Small intestine (tissue), 16 donors: Measurements from ENCODE around the gene PPWD1. TPM values are rescaled to one million over a fixed set of nuclear protein-coding genes. Genes with fewer than 3 reads are reported as not detected.
A peak's percentile ranks its signal among the peaks of the same experiment; 100 is the strongest.

Experiments used
- DNase-seq, 2 donors: peaks; one replicate each; pipeline versions ENCODE4 v3.0.0 to v3.0.0-alpha.2; 2013
- FAIRE-seq: peaks from 2 replicates; lab custom pipeline; 2012; peaks lifted over from hg19 to GRCh38; lab: Jason Lieb, UNC
- H3K27ac ChIP-seq, 3 donors: one replicate each; pipeline ENCODE4 v1.5.1; 2013; ENCODE audit warnings: low read length in 2 of 3, mild to moderate bottlenecking in 2 of 3, control low read depth in 1 of 3, inconsistent platforms in 1 of 3, low read depth in 1 of 3, moderate library complexity in 1 of 3
- H3K27me3 ChIP-seq, 3 donors: one replicate each; pipeline ENCODE4 v1.6.1; 2013; ENCODE audit warnings: low read length in 3 of 3, inconsistent platforms in 1 of 3; ENCODE audit not compliant: control insufficient read depth in 3 of 3, insufficient read depth in 3 of 3
- H3K36me3 ChIP-seq, 3 donors: one replicate each; pipeline ENCODE4 v1.6.1; 2013; ENCODE audit warnings: low read length in 3 of 3, inconsistent platforms in 1 of 3, low read depth in 1 of 3, mild to moderate bottlenecking in 1 of 3, moderate library complexity in 1 of 3; ENCODE audit not compliant: control insufficient read depth in 3 of 3, insufficient read depth in 2 of 3
- H3K4me1 ChIP-seq, 3 donors: one replicate each; pipeline ENCODE4 v1.6.1; 2013; ENCODE audit warnings: low read length in 2 of 3, inconsistent platforms in 1 of 3, low read depth in 1 of 3, mild to moderate bottlenecking in 1 of 3, moderate library complexity in 1 of 3; ENCODE audit not compliant: control insufficient read depth in 3 of 3, insufficient read depth in 2 of 3
- H3K4me3 ChIP-seq, 3 donors: one replicate each; pipeline ENCODE4 v1.5.1; 2013; ENCODE audit warnings: low read length in 3 of 3, control low read depth in 1 of 3, inconsistent platforms in 1 of 3, low read depth in 1 of 3, mild to moderate bottlenecking in 1 of 3, moderate library complexity in 1 of 3
- H3K9me3 ChIP-seq, 2 donors: one replicate each; pipeline ENCODE4 v1.6.1; 2013; ENCODE audit warnings: low read depth in 1 of 2, low read length in 1 of 2; ENCODE audit not compliant: control insufficient read depth in 2 of 2, insufficient read depth in 1 of 2
- WGBS, 3 donors: extraction: QIAGEN DNeasy Blood & Tissue Kit; methylation state at CpG; one replicate each; pipeline ENCODE4 v1.1.7; 2013; 5-methylcytosine and 5-hydroxymethylcytosine counted together
- long read RNA-seq, 10 donors: transcript quantifications; one replicate each; lab custom pipeline, GENCODE V29; 2026
- polyA plus RNA-seq, 4 donors: library from polyadenylated mRNA; stranded (reverse) in 3 of 4; unstranded in 1 of 4; fragments of 200-250 nt in 3 of 4; fragments of 120-200 nt in 1 of 4; gene quantifications; one replicate each; pipeline versions ENCODE4 v1.2.1 to v1.2.3, GENCODE V29; 2013
- donor health status: healthy with polysubstance abuse.
- donor health status: control.
- donor health status: control.
- donor health status: Bipolar disorder and iron deficiency.
- donor health status: healthy.

The PPWD1 gene
- 10 to 100 TPM; 16.2 to 69.3 (median 18.3) TPM for polyA plus RNA-seq
- long read RNA-seq, donor 1, transcript PPWD1-206 (2 exons, 838 nt), result minor isoform, 9 of 64 reads
- long read RNA-seq, donor 1, transcript PPWD1-201 (11 exons, 2,166 nt), result major isoform, 12 of 64 reads
- long read RNA-seq, donor 1, partial matches to known transcripts, result 36 of 64 reads
- long read RNA-seq, donor 1, other reads (novel, unspliced or antisense), result 0 of 64 reads
- long read RNA-seq, donor 2, partial matches to known transcripts, result 0 of 7 reads
- long read RNA-seq, donor 2, other reads (novel, unspliced or antisense), result 0 of 7 reads
- long read RNA-seq, donor 3, partial matches to known transcripts, result 7 of 16 reads
- long read RNA-seq, donor 3, other reads (novel, unspliced or antisense), result 0 of 16 reads
- long read RNA-seq, donor 4, result 0 reads
- long read RNA-seq, donor 5, partial matches to known transcripts, result 0 of 3 reads
- long read RNA-seq, donor 5, other reads (novel, unspliced or antisense), result 0 of 3 reads
- long read RNA-seq, donor 6, partial matches to known transcripts, result 9 of 17 reads
- long read RNA-seq, donor 6, other reads (novel, unspliced or antisense), result 0 of 17 reads
- long read RNA-seq, donor 7, partial matches to known transcripts, result 14 of 23 reads
- long read RNA-seq, donor 7, other reads (novel, unspliced or antisense), result 0 of 23 reads
- long read RNA-seq, donor 8, result 0 reads
- long read RNA-seq, donor 9, partial matches to known transcripts, result 0 of 5 reads
- long read RNA-seq, donor 9, other reads (novel, unspliced or antisense), result 0 of 5 reads
- long read RNA-seq, donor 10, transcript PPWD1-201 (11 exons, 2,166 nt), result minor isoform, 7 of 41 reads
- long read RNA-seq, donor 10, transcript PPWD1-206 (2 exons, 838 nt), result major isoform, 13 of 41 reads
- long read RNA-seq, donor 10, partial matches to known transcripts, result 17 of 41 reads
- long read RNA-seq, donor 10, other reads (novel, unspliced or antisense), result 0 of 41 reads

DNA sequence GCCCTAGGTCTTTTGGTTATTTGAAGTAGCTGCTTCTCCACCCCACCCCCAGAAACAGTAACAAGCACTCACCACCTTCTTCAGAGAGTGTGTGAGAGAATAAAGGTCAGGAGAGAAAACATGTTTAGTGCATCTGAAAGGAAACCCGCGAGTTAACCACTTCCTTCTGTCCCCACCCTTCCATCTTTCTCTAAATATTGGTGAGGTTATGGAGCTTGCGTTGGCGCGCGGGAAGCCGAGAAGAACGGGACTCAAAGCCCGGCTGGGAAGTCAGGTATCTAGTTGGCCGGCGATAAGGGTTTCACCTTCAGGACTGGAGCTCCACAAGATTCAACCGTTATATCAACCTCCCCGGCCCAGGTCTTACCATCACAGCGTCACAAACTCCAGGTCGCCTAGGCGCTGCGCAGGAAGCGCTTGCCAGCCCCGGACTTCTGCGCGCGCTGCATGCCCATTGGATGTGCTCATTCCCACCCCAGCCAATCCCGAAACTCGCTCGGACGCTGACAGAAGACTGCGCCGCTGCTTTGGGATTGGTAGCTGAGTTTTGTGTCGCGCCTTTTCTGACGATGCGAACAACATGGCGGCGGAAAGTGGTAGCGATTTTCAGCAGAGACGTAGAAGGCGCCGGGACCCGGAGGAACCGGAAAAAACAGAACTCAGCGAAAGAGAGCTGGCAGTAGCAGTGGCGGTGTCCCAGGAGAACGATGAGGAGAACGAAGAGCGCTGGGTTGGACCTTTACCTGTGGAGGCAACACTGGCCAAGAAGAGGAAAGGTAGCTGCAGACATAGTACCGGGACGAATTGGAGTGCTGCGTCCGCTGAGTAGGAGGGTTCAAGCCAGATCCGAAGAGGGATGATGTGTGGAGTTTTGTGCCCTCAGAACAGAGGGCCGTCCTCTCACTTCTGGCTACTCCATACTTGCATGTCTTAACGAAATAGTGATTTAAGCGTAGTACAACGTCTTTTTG, at the start of gene PPWD1, which contains the start of gene CENPK:
Gene PPWD1, plus strand, starts transcription at position 566 of the 971 bp plus-strand sequence. Its CDS starts 15 bp downstream, at position 581.
Gene CENPK, minus strand, starts transcription at position 438 of the 971 bp plus-strand sequence. CDS start 8,261 bp downstream, outside the sequence.
- Histone ChIP-seq H3K4me3 (peak within 1 kb of the TSS; percentile 42 to 82 (median 74)), H3K27ac (peak within 1 kb of the TSS; percentile 89 to 93 (median 92)), H3K27me3 (no peaks in the 10 kb centered on the region), H3K4me1 (peaks cover 2 to 4% (median 2%) of the 10 kb centered on the region in 3 donors), H3K36me3 (no peaks in the 10 kb centered on the region), H3K9me3 (no peaks in the 10 kb centered on the region)
- FAIRE-seq, result no peak
- DNase-seq, result peak; percentile 96 to 98
- WGBS, 3 donors, result 0% methylated on average over 54 of the region's 54 CpGs

DNA sequence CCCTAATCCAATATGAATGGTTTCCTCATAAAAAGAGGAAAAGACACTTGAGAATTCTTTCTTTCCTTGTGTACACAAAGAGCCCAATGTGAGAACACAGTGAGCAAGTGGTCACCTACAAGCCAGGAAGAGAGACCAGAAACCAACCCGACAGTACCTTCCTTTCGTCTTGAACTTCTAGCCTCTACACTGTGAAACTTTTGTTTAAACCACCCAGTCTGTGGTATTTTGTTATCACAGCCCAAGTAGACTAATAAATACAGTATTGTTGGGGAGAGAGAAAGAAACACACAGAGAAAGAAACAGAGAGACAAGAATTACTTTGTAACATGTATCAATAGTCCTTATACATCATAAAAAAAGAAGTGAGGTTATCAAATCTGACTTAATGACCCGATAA, 37.4 kb upstream of the PPWD1 start:
- WGBS, 3 donors, result 86 to 88% (median 88%) methylated on average over 3 of the region's 3 CpGs
- Histone ChIP-seq H3K4me3 (no peak overlapping the region), H3K36me3 (peaks cover 0 to 8% (median 0%) of the 10 kb centered on the region in 3 donors), H3K4me1 (no peaks in the 10 kb centered on the region), H3K27me3 (no peaks in the 10 kb centered on the region), H3K9me3 (no peaks in the 10 kb centered on the region), H3K27ac (no peak overlapping the region)
- FAIRE-seq (no peak), DNase-seq (no peak)

DNA sequence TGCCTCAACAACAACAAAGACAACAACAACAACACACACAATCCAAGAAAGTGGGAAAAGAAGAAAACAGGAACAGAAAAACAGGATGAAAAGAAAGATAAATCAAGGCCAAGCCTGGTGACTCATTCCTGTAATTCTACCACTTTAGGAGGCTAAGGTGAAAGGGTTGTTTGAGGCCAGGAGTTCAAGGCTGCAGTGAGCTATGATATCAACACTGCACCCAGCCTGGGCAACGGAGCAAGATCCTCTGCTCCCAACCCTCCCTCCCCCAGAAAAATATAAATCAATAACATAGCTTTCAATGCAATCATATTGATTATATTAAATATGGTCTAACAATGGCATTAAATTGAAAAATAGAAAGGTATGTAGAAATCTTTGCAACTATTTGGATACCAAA, 32.2 kb upstream of the PPWD1 start:
- Histone ChIP-seq H3K4me3 (no peak overlapping the region), H3K27ac (no peak overlapping the region), H3K9me3 (no peaks in the 10 kb centered on the region), H3K27me3 (no peaks in the 10 kb centered on the region), H3K4me1 (no peaks in the 10 kb centered on the region), H3K36me3 (peaks cover 0 to 4% (median 0%) of the 10 kb centered on the region in 3 donors)
- no peak for DNase-seq
- no peak for FAIRE-seq
- WGBS, 3 donors, result 86 to 96% (median 88%) methylated on average over 1 of the region's 1 CpG

DNA sequence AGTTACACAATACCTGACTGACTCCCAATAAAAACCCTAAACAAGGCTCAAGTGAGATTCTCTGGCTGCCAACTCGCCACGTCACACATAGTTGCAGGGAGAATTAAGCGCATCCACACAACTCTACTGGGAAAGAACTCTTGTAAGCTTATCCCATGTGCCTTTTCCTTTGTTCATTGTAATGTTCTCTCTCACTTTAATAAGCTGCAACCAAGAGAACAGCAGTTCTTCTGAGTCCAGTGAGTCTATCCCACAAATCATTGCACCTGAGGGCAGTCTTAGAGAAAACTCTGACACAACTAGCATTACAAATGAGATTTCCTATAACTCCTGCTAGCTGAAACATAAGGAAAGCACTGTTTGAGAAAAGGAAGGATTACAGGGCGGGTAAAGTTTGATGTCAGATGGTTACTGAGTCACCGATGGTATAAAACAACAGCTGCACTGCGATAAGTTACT, 27.5 kb upstream of the PPWD1 start:
- no peaks in the 10 kb centered on the region for H3K27me3 ChIP-seq
- FAIRE-seq, result no peak
- WGBS, 3 donors, result 86 to 93% (median 87%) methylated on average over 6 of the region's 6 CpGs
- DNase-seq, result peak; percentile 9 to 20
- H3K9me3 ChIP-seq, result no peaks in the 10 kb centered on the region
- no peak overlapping the region for H3K4me3 ChIP-seq
- H3K27ac ChIP-seq, result no peak overlapping the region
- H3K36me3 ChIP-seq, result no peaks in the 10 kb centered on the region
- no peaks in the 10 kb centered on the region for H3K4me1 ChIP-seq

DNA sequence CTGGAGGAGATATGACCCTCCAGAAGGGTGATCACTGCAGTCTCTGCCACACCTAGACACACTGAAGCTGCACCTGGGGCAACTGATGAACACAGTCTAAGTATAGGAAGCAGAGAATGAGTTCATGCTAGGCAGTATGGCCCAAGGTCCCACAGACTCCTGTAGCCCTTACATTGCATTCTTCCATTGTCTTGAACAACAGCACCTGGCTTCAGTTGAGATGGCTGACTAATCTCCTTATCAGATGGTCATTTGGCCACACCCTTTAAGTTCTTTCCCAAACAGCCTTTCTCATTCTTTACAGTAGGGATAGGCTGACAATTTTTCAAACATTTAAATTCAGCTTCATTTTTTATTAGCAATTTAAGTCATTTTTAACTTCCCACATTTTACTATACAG, 23.3 kb upstream of the PPWD1 start:
- Histone ChIP-seq H3K9me3 (no peaks in the 10 kb centered on the region), H3K27ac (no peak overlapping the region), H3K36me3 (no peaks in the 10 kb centered on the region), H3K4me1 (no peaks in the 10 kb centered on the region), H3K27me3 (no peaks in the 10 kb centered on the region), H3K4me3 (no peak overlapping the region)
- FAIRE-seq (no peak), DNase-seq (peak in 1 of 2 donors; percentile 8)

DNA sequence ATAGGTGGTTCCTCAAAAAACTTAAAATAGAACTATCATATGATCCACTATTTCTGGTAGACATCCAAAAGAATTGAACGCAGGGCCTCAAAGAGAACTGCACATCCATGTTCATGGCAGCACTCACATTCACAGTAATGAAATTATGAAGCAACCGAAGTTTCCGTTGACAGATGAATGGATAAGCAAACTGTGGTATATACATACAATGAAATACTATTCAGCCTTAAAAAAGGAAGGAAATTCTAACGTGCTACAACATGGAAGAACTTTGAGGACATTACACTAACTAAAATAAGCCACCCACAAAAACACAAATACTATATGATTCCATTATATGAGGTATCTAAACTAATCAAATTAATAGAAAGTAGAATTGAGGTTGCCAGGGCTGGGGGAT, 18.6 kb upstream of the PPWD1 start:
- Histone ChIP-seq H3K27ac (no peak overlapping the region), H3K27me3 (no peaks in the 10 kb centered on the region), H3K4me1 (no peaks in the 10 kb centered on the region), H3K9me3 (no peaks in the 10 kb centered on the region), H3K36me3 (no peaks in the 10 kb centered on the region), H3K4me3 (no peak overlapping the region)
- DNase-seq (no peak), FAIRE-seq (no peak)
- 93 to 97% (median 96%) methylated on average over 4 of the region's 4 CpGs for WGBS, 3 donors

DNA sequence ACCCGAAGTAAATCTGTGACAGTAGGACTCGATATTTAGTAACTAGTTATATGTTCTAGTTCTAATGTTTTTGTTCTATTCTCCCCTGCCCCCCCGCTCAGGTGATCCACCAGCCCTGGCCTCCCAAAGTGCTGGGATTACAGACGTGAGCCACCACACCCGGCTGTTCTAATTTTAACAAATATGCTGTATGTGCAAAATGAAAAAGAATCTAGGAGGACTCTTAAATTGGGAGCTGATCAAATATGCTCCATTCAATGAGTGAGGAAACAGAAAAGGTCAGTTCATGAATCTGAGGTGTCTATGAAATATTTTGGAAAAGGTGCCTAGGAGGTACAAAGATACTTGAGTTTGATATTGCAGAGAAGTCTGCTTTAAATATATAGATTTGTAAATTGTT, 17.0 kb upstream of the PPWD1 start:
- FAIRE-seq (no peak), DNase-seq (no peak)
- WGBS, 3 donors, result 83 to 92% (median 91%) methylated on average over 5 of the region's 5 CpGs

More for the DNA sequence above, 17.0 kb upstream of the PPWD1 start:
- H3K27me3 ChIP-seq, result no peaks in the 10 kb centered on the region
- H3K4me1 ChIP-seq, result no peaks in the 10 kb centered on the region
- H3K9me3 ChIP-seq, result no peaks in the 10 kb centered on the region
- no peak overlapping the region for H3K27ac ChIP-seq
- no peak overlapping the region for H3K4me3 ChIP-seq
- H3K36me3 ChIP-seq, result peaks cover 0 to 6% (median 0%) of the 10 kb centered on the region in 3 donors
